OCI-LY3 (cell line): ENCODE data around the gene ASCL2.
"Not testable (repeated sequence)": the region's sequence is repeated elsewhere in the genome, so short reads cannot be mapped to it uniquely, and the experiment has no call there.

Experiments
- H2AFZ ChIP-seq: fragments of 200-600, 300-600 bp; shearing (Covaris generic); 2 replicates; pipeline ENCODE4 v1.6.0; 2014; ENCODE audit warnings: antibody characterized with exemption, low read depth, low read length
- H3K27ac ChIP-seq: fragments of 200-600, 300-600 bp; sonication (generic); 2 replicates; pipeline ENCODE4 v1.5.1; 2014; ENCODE audit warnings: mild to moderate bottlenecking, low read length, moderate library complexity, mixed read lengths
- H3K27me3 ChIP-seq: fragments of 200-600, 300-600 bp; sonication (generic); 2 replicates; pipeline ENCODE4 v1.6.1; 2014; ENCODE audit warnings: low read depth, low read length, mixed read lengths
- H3K36me3 ChIP-seq: fragments of 200-600, 300-600 bp; sonication (generic); replicated peaks from 2 replicates; pipeline ENCODE3; 2014; ENCODE audit warnings: low read depth, low read length, mixed read lengths
- H3K4me1 ChIP-seq: fragments of 300-600, 200-600 bp; sonication (generic); 2 replicates; pipeline ENCODE4 v1.6.1; 2014; ENCODE audit warnings: low read length, mixed read lengths
- H3K4me2 ChIP-seq: fragments of 200-600, 300-600 bp; sonication (generic); 2 replicates; pipeline ENCODE4 v1.6.1; 2014; ENCODE audit warnings: low read length, mixed read lengths
- H3K4me3 ChIP-seq: fragments of 300-600, 200-600 bp; sonication (generic); 2 replicates; pipeline ENCODE4 v1.5.1; 2014; ENCODE audit warnings: antibody characterized with exemption, mild to moderate bottlenecking, low read length, moderate library complexity
- H3K79me2 ChIP-seq: fragments of 300-600, 200-600 bp; shearing (Covaris generic); 2 replicates; pipeline ENCODE4 v1.6.1; 2014; ENCODE audit warnings: mild to moderate bottlenecking, low read length, mixed read lengths
- H3K9ac ChIP-seq: fragments of 300-600, 200-600 bp; shearing (Covaris generic); 2 replicates; pipeline ENCODE4 v1.6.0; 2014; ENCODE audit warnings: mild to moderate bottlenecking, low read length, moderate library complexity
- H3K9me3 ChIP-seq: fragments of 200-600, 300-600 bp; shearing (Covaris generic); 2 replicates; pipeline ENCODE4 v1.6.1; 2014; ENCODE audit warnings: low read length, mixed read lengths; ENCODE audit not compliant: insufficient read depth
- H4K20me1 ChIP-seq: fragments of 200-600, 300-600 bp; sonication (generic); 2 replicates; pipeline ENCODE4 v1.6.1; 2016; ENCODE audit warnings: low read length, mixed read lengths; ENCODE audit not compliant: insufficient read depth
- CTCF ChIP-seq: fragments of 200-600, 300-600 bp; sonication (generic); IDR thresholded peaks from 2 replicates; pipeline ENCODE4 v1.5.1; 2014; ENCODE audit warnings: antibody characterized with exemption, low read length, low read depth
- EZH2phosphoT487 ChIP-seq: fragments of 200-600 bp; shearing (Covaris generic); IDR thresholded peaks from 2 replicates; pipeline ENCODE4 v1.6.1; 2018; ENCODE audit warnings: antibody characterized with exemption, mixed run types, low read depth

ASCL2 gene

DNA sequence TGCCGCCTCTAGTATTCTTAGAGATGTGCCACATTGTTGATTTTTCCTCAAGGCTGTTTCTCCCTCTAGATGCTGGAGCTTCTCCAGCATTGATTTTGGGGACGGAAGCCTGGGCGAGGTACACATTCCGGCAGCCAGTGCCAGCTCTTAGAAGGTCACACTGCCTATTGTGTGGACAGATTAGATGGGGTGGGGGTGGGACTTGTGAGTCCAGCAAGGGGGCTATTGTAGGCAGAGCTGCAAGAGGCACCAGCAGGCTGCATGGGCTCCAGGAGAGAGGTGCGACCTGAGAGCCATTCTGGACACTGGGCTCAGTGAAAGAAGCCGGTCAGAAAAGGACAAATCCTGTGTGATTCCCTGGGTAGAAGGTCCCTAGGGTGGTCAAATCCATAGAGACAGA is 19.0 kb upstream of the ASCL2 start:
- Histone ChIP-seq H3K36me3 (no peaks in the 10 kb centered on the region), H3K27ac (no peak overlapping the region), H2AFZ (no peak overlapping the region), H3K4me3 (no peak overlapping the region), H3K79me2 (no peaks in the 10 kb centered on the region), H4K20me1 (no peaks in the 10 kb centered on the region), H3K4me2 (no peak overlapping the region), H3K9ac (no peak overlapping the region), H3K4me1 (no peaks in the 10 kb centered on the region), H3K27me3 (peaks cover 5% of the 10 kb centered on the region; the same call in 1 of the 2 replicates), H3K9me3 (no peaks in the 10 kb centered on the region)
- TF ChIP-seq CTCF (no peak), EZH2phosphoT487 (no peak)

- TF ChIP-seq CTCF (no peak), EZH2phosphoT487 (no peak)
- H3K4me2 ChIP-seq = no peak overlapping the region
- no peaks in the 10 kb centered on the region for H3K79me2 ChIP-seq
- H3K4me3 ChIP-seq = no peak overlapping the region
- no peaks in the 10 kb centered on the region for H4K20me1 ChIP-seq
- no peaks in the 10 kb centered on the region for H3K36me3 ChIP-seq
- H3K27ac ChIP-seq = no peak overlapping the region
- no peak overlapping the region for H2AFZ ChIP-seq
- no peaks in the 10 kb centered on the region for H3K4me1 ChIP-seq
- no peaks in the 10 kb centered on the region for H3K9me3 ChIP-seq
- peaks cover 22% of the 10 kb centered on the region for H3K27me3 ChIP-seq
- H3K9ac ChIP-seq = no peak overlapping the region
These were observed 16.7 kb upstream of the ASCL2 start for GRCh38 chr11:2287091-2287490.

DNA sequence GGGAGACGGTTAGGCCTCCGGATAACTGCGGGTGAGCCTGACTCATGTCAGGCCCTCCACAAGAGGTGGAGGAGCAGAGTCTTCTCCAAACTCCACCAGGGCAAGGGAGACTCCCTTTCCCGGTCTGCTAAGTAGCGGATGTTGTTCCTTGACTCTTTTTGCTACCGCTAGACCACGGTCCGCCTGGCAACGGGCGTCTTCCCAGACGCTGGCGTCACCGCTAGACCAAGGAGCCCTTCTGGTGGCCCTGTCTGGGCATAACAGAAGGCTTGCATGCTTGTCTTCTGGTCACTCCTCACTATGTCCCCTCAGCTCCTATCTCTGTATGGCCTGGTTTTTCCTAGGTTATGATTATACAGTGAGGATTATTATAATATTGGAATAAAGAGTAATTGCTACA is 16.0 kb upstream of the ASCL2 start:
- H3K4me2 ChIP-seq, H3K9ac ChIP-seq, H3K79me2 ChIP-seq, H3K4me1 ChIP-seq, H3K27ac ChIP-seq, H4K20me1 ChIP-seq, H2AFZ ChIP-seq, H3K9me3 ChIP-seq, H3K4me3 ChIP-seq, H3K36me3 ChIP-seq: not testable (repeated sequence)
- peaks cover 23% of the 10 kb centered on the region for H3K27me3 ChIP-seq

DNA sequence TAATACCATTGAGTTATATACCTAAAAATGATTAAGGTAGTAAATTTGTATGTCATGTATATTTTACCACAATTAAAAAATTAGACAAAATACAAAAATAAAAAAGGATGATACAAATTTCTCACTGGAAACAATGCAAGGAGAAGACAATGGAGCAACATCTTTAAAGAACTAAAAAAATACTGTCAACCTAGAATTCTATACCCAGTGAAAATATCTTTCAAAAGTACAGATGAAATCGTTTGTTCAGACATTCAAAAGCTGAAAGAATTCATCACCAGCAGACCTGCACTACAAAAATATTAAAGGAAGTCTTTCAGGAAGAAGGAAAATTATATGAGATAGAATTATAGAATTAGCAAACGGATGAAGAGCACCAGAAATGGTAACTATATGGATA is 9.8 kb upstream of the ASCL2 start:
- H3K27me3 ChIP-seq = peaks cover 47% of the 10 kb centered on the region
- no peaks in the 10 kb centered on the region for H3K4me1 ChIP-seq
- H3K9ac ChIP-seq = no peak overlapping the region
- TF ChIP-seq CTCF = no peak
- TF ChIP-seq EZH2phosphoT487 = no peak
- no peak overlapping the region for H2AFZ ChIP-seq
- H3K9me3 ChIP-seq = 0 out of 2 replicates have a peak, but pooled peaks cover 5% of the 10 kb centered on the region
- no peaks in the 10 kb centered on the region for H3K36me3 ChIP-seq
- H3K79me2 ChIP-seq = no peaks in the 10 kb centered on the region
- H4K20me1 ChIP-seq = no peaks in the 10 kb centered on the region
- H3K27ac ChIP-seq = no peak overlapping the region
- no peak overlapping the region for H3K4me3 ChIP-seq
- no peak overlapping the region for H3K4me2 ChIP-seq

DNA sequence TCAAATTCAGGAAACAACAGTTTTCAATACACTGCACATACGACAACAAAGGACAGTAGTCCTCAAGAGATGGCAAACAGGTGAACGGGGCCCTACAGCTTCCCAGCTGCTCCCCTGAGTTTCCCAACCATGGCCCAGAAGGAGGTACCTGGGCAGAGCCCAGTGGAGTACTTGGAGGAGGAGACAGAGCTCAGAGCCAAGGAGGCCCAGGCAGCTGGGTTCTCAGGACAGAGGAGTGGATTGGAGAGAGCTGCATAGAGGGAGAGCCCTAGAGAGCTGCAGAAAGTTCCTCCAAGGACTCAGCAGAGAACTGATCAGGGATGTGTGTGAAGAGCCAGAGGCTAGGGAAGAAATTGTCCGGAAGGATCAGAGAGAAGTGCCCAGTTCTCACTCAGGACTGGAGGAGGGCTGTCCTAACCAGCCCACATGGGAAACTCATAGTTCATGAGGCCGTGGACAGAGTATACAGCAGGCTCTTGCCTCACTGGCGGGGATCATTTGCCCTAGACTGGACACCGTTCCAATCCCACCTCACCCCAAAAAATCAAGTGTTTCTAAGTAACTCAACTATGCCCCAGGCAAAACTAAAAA is 7.6 kb upstream of the ASCL2 start:
- Histone ChIP-seq H3K79me2 (no peaks in the 10 kb centered on the region), H3K27ac (no peak overlapping the region), H3K9ac (no peak overlapping the region), H4K20me1 (no peaks in the 10 kb centered on the region), H3K27me3 (peaks cover 37% of the 10 kb centered on the region), H3K36me3 (no peaks in the 10 kb centered on the region), H3K4me2 (no peak overlapping the region), H3K4me3 (no peak overlapping the region), H3K4me1 (no peaks in the 10 kb centered on the region), H3K9me3 (0 out of 2 replicates have a peak, but pooled peaks cover 5% of the 10 kb centered on the region), H2AFZ (no peak overlapping the region)
- TF ChIP-seq EZH2phosphoT487 (no peak), CTCF (no peak)
